Astrocyte (in vitro differentiated cells and primary cell): ENCODE data around the gene KCNJ3. TPM values are rescaled to one million over a fixed set of nuclear protein-coding genes. Genes with fewer than 3 reads are reported as not detected.
"Not testable (repeated sequence)": the region's sequence is repeated elsewhere in the genome, so short reads cannot be mapped to it uniquely, and the experiment has no call there.

ENCODE experiments used
- DNase-seq: peaks from one replicate; pipeline ENCODE4 v3.0.0-alpha.2; 2010; ENCODE audit warnings: low read depth
- FAIRE-seq: peaks from 2 replicates; lab custom pipeline; 2011; peaks lifted over from hg19 to GRCh38; lab: Jason Lieb, UNC
- H2AFZ ChIP-seq: 2 replicates; pipeline ENCODE4 v1.6.0; 2012; ENCODE audit warnings: low read depth, low read length, inconsistent platforms
- H3K27ac ChIP-seq: 2 replicates; pipeline ENCODE4 v1.5.1; 2011; ENCODE audit warnings: low read depth, low read length, inconsistent platforms
- H3K27me3 ChIP-seq: 2 replicates; pipeline ENCODE4 v1.6.0; 2011; ENCODE audit warnings: low read length, inconsistent platforms; ENCODE audit not compliant: insufficient read depth
- H3K36me3 ChIP-seq: 2 replicates; pipeline ENCODE4 v1.5.1; 2011; ENCODE audit warnings: low read length, inconsistent platforms; ENCODE audit not compliant: insufficient read depth
- H3K4me1 ChIP-seq: 2 replicates; pipeline ENCODE4 v1.5.1; 2011; ENCODE audit warnings: low read length, inconsistent platforms; ENCODE audit not compliant: insufficient read depth
- H3K4me2 ChIP-seq: 2 replicates; pipeline ENCODE4 v1.6.0; 2012; ENCODE audit warnings: low read length, inconsistent platforms
- H3K4me3 ChIP-seq: 2 replicates; pipeline ENCODE4 v1.5.1; 2011; ENCODE audit warnings: low read depth, mild to moderate bottlenecking, low read length, inconsistent platforms; ENCODE audit not compliant: insufficient read depth
- H3K79me2 ChIP-seq: 2 replicates; pipeline ENCODE4 v1.6.0; 2012; ENCODE audit warnings: mild to moderate bottlenecking, low read length, inconsistent platforms; ENCODE audit not compliant: insufficient read depth
- H3K9ac ChIP-seq: 2 replicates; pipeline ENCODE4 v1.6.0; 2012; ENCODE audit warnings: mild to moderate bottlenecking, low read length, inconsistent platforms
- H3K9me3 ChIP-seq: 2 replicates; pipeline ENCODE4 v1.5.1; 2012; ENCODE audit warnings: low read depth, mild to moderate bottlenecking, low read length, inconsistent platforms; ENCODE audit not compliant: insufficient read depth
- H4K20me1 ChIP-seq: 2 replicates; pipeline ENCODE4 v1.6.0; 2012; ENCODE audit warnings: low read length, inconsistent platforms; ENCODE audit not compliant: insufficient read depth
- H3K27ac Mint-ChIP-seq: one replicate; pipeline ENCODE4 v1.8.0; 2021; ENCODE audit warnings: mild to moderate bottlenecking, mixed read lengths; ENCODE audit not compliant: unreplicated experiment
- H3K27me3 Mint-ChIP-seq: one replicate; pipeline ENCODE4 v1.8.0; 2021; ENCODE audit warnings: low read depth, mixed read lengths; ENCODE audit not compliant: unreplicated experiment
- H3K36me3 Mint-ChIP-seq: one replicate; pipeline ENCODE4 v1.8.0; 2021; ENCODE audit warnings: low read depth, mixed read lengths; ENCODE audit not compliant: unreplicated experiment
- H3K4me1 Mint-ChIP-seq: one replicate; pipeline ENCODE4 v1.8.0; 2021; ENCODE audit warnings: low read depth, mixed read lengths; ENCODE audit not compliant: unreplicated experiment
- H3K4me3 Mint-ChIP-seq: one replicate; pipeline ENCODE4 v1.8.0; 2021; ENCODE audit warnings: mild to moderate bottlenecking, moderate library complexity, mixed read lengths; ENCODE audit not compliant: unreplicated experiment
- H3K9me3 Mint-ChIP-seq: one replicate; pipeline ENCODE4 v1.8.0; 2021; ENCODE audit warnings: mild to moderate bottlenecking, mixed read lengths; ENCODE audit not compliant: unreplicated experiment
- EZH2 ChIP-seq: IDR thresholded peaks from 2 replicates; pipeline ENCODE4 v1.6.1; 2012; ENCODE audit warnings: mild to moderate bottlenecking, low read length, inconsistent platforms; ENCODE audit not compliant: insufficient read depth
- total RNA-seq: library from RNA; stranded (reverse); gene quantifications from 2 replicates; pipeline ENCODE4 v1.2.1, GENCODE V29; 2021
- TF ChIP-seq, protein P1 (sequence below): IDR thresholded peaks from 2 replicates; pipeline ENCODE4 v1.5.1; 2011; ENCODE audit warnings: low read depth, mild to moderate bottlenecking, inconsistent platforms, low read length, moderate library complexity; ENCODE audit not compliant: insufficient read depth

The KCNJ3 gene
- total RNA-seq, 1 donor from 2014 or later, result not detected

DNA sequence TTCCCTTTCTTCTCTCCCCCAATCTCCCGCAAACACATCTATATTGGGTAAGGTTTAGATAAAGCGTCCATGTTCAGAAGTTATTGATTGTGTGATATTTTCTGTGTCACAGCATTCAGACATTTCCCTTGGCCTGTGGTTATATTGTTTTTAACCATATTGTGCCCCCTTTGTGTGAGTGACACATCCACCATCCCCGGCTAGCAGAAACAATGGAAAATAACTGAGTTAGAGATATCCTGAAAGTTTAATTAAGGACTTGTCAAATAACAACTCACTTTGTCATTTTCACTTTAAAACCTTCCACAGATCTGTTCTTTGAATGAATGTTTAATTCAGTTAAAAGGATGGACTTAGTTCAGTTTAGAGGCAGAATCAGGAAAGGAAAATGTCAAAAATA, 151.0 kb downstream of the KCNJ3 start:
- TF ChIP-seq, protein P1, sequence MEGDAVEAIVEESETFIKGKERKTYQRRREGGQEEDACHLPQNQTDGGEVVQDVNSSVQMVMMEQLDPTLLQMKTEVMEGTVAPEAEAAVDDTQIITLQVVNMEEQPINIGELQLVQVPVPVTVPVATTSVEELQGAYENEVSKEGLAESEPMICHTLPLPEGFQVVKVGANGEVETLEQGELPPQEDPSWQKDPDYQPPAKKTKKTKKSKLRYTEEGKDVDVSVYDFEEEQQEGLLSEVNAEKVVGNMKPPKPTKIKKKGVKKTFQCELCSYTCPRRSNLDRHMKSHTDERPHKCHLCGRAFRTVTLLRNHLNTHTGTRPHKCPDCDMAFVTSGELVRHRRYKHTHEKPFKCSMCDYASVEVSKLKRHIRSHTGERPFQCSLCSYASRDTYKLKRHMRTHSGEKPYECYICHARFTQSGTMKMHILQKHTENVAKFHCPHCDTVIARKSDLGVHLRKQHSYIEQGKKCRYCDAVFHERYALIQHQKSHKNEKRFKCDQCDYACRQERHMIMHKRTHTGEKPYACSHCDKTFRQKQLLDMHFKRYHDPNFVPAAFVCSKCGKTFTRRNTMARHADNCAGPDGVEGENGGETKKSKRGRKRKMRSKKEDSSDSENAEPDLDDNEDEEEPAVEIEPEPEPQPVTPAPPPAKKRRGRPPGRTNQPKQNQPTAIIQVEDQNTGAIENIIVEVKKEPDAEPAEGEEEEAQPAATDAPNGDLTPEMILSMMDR, result no peak
- no peak for TF ChIP-seq EZH2
- Histone ChIP-seq H3K4me2 (no peak overlapping the region), H2AFZ (no peak overlapping the region), H3K4me1 (no peaks in the 10 kb centered on the region), H3K27ac (no peak overlapping the region), H3K9me3 (no peaks in the 10 kb centered on the region), H3K9ac (no peak overlapping the region), H3K36me3 (no peaks in the 10 kb centered on the region), H3K27me3 (no peaks in the 10 kb centered on the region), H4K20me1 (no peaks in the 10 kb centered on the region), H3K4me3 (no peak overlapping the region), H3K79me2 (no peaks in the 10 kb centered on the region)
- Mint-ChIP-seq H3K36me3 (no peaks in the 10 kb centered on the region), H3K27me3 (no peaks in the 10 kb centered on the region), H3K27ac (no peak overlapping the region), H3K9me3 (no peaks in the 10 kb centered on the region), H3K4me1 (no peaks in the 10 kb centered on the region), H3K4me3 (no peak overlapping the region)
- FAIRE-seq (no peak), DNase-seq (no peak)

DNA sequence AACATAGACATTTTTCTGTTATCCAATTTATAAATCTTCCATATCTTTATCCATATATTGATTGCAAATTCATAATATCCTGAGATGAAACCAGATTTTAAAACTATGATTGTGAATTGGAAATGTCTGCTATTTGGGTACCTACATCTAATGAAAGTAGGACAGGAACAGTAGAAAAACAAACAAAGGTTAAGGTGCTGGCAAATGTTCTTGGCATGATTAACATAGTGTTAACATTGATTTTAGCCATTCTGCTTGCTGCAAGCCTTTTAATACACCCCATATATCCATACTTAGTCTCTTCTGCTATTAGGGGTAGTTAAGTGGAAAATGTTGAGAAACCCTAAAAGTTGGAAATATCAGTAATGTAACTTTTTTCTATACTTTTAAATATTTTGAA, 152.0 kb downstream of the KCNJ3 start:
- no peak overlapping the region for H2AFZ ChIP-seq
- no peaks in the 10 kb centered on the region for H3K36me3 ChIP-seq
- H3K27me3 ChIP-seq, result no peaks in the 10 kb centered on the region
- H3K9me3 ChIP-seq, result no peaks in the 10 kb centered on the region
- no peaks in the 10 kb centered on the region for H3K9me3 Mint-ChIP-seq
- no peak for FAIRE-seq
- no peak overlapping the region for H3K4me3 ChIP-seq
- H3K27ac ChIP-seq, result no peak overlapping the region
- H3K4me2 ChIP-seq, result no peak overlapping the region
- H3K9ac ChIP-seq, result no peak overlapping the region
- no peak overlapping the region for H3K27ac Mint-ChIP-seq
- no peaks in the 10 kb centered on the region for H3K4me1 ChIP-seq
- H3K4me3 Mint-ChIP-seq, result no peak overlapping the region
- H3K36me3 Mint-ChIP-seq, result no peaks in the 10 kb centered on the region
- no peaks in the 10 kb centered on the region for H3K4me1 Mint-ChIP-seq
- no peaks in the 10 kb centered on the region for H3K79me2 ChIP-seq
- no peak for DNase-seq
- H3K27me3 Mint-ChIP-seq, result no peaks in the 10 kb centered on the region
- TF ChIP-seq, protein P1, result no peak
- TF ChIP-seq EZH2, result no peak
- H4K20me1 ChIP-seq, result no peaks in the 10 kb centered on the region

DNA sequence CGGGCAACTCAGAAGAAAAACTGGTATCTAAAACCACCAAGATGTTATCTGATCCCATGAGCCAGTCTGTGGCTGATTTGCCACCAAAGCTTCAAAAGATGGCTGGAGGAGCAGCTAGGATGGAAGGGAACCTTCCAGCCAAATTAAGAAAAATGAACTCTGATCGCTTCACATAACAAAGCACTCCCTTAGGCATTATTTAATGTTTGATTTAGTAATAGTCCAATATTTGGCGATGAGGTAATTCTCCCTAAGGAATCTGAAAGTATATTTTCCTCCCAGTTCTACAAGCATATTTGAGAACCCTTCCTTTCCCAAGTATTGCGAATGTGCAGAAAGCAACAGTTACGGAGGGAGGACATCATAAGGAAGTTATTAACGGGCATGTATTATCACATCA, 156.6 kb downstream of the KCNJ3 start:
- no peaks in the 10 kb centered on the region for H3K36me3 Mint-ChIP-seq
- H3K79me2 ChIP-seq, result no peaks in the 10 kb centered on the region
- H3K4me3 ChIP-seq, result no peak overlapping the region
- H3K4me1 ChIP-seq, result no peaks in the 10 kb centered on the region
- no peaks in the 10 kb centered on the region for H3K9me3 Mint-ChIP-seq
- no peak overlapping the region for H2AFZ ChIP-seq
- H3K4me3 Mint-ChIP-seq, result no peak overlapping the region
- H3K36me3 ChIP-seq, result no peaks in the 10 kb centered on the region
- no peak overlapping the region for H3K27ac ChIP-seq
- H3K27ac Mint-ChIP-seq, result no peak overlapping the region
- H3K4me2 ChIP-seq, result no peak overlapping the region
- H3K4me1 Mint-ChIP-seq, result no peaks in the 10 kb centered on the region
- DNase-seq (no peak), FAIRE-seq (no peak)
- no peaks in the 10 kb centered on the region for H4K20me1 ChIP-seq
- H3K27me3 ChIP-seq, result no peaks in the 10 kb centered on the region
- no peaks in the 10 kb centered on the region for H3K9me3 ChIP-seq
- no peak overlapping the region for H3K9ac ChIP-seq
- H3K27me3 Mint-ChIP-seq, result no peaks in the 10 kb centered on the region
- TF ChIP-seq, protein P1, result no peak
- TF ChIP-seq EZH2, result no peak

DNA sequence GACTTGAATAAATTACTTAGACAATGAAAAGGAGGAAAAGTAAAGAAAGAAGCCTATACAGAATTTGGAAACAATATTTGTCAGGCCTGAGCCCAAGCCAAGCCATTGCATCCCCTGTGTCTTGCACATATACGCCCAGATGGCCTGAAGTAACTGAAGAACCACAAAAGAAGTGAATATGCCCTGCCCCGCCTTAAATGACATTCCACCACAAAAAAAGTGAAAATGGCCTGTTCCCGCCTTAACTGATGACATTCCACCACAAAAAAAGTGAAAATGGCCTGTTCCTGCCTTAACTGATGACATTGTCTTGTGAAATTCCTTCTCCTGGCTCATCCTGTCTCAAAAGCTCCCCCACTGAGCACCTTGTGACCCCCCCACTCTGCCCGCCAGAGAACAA, 168.7 kb downstream of the KCNJ3 start:
- H3K27ac ChIP-seq, H3K27me3 Mint-ChIP-seq, DNase-seq, H4K20me1 ChIP-seq, FAIRE-seq, H2AFZ ChIP-seq, H3K27me3 ChIP-seq, H3K4me3 ChIP-seq, H3K4me1 Mint-ChIP-seq, H3K36me3 ChIP-seq, H3K27ac Mint-ChIP-seq, H3K36me3 Mint-ChIP-seq, H3K79me2 ChIP-seq, H3K9ac ChIP-seq, H3K4me3 Mint-ChIP-seq, H3K4me2 ChIP-seq, H3K4me1 ChIP-seq, H3K9me3 ChIP-seq, H3K9me3 Mint-ChIP-seq: not testable (repeated sequence)
